ENCODE measurements around the gene CCSER1.
"Not testable (repeated sequence)": the region's sequence is repeated elsewhere in the genome, so short reads cannot be mapped to it uniquely, and the experiment has no call there.

The CCSER1 gene

GRCh38 chr4:90458576-90458975 lies 331.4 kb downstream of the CCSER1 start:
- DNase-seq = no peak

- no peak for DNase-seq
Observed at GRCh38 chr4:90474484-90474883, 347.3 kb downstream of the CCSER1 start.

- DNase-seq = no peak
Observed at GRCh38 chr4:90476019-90476418, 348.8 kb downstream of the CCSER1 start.

- no peak for DNase-seq
Observed at GRCh38 chr4:90476586-90476985, 349.4 kb downstream of the CCSER1 start.

GRCh38 chr4:90484894-90485293 lies 357.7 kb downstream of the CCSER1 start:
- DNase-seq = not testable (repeated sequence)

- no peak for DNase-seq
Observed at GRCh38 chr4:90486346-90486745, 359.2 kb downstream of the CCSER1 start.

- DNase-seq = no peak
Observed at GRCh38 chr4:90495211-90495610, 368.0 kb downstream of the CCSER1 start.

- no peak for DNase-seq
Observed at GRCh38 chr4:90495936-90496335, 368.7 kb downstream of the CCSER1 start.

- DNase-seq = no peak
Observed at GRCh38 chr4:90498175-90498574, 371.0 kb downstream of the CCSER1 start.

- peak; percentile 4 for DNase-seq
Observed at GRCh38 chr4:90503677-90504076, 376.5 kb downstream of the CCSER1 start.

- DNase-seq = no peak
Observed at GRCh38 chr4:90515191-90515590, 388.0 kb downstream of the CCSER1 start.

GRCh38 chr4:90528551-90528950 lies 401.4 kb downstream of the CCSER1 start:
- DNase-seq = no peak

- peak; percentile 82 for DNase-seq
Observed at GRCh38 chr4:90536408-90536807, 409.2 kb downstream of the CCSER1 start.

- DNase-seq = no peak
Observed at GRCh38 chr4:90537491-90537890, 410.3 kb downstream of the CCSER1 start.

- DNase-seq = no peak
Observed at GRCh38 chr4:90540536-90540935, 413.3 kb downstream of the CCSER1 start.

GRCh38 chr4:90542216-90542615 lies 415.0 kb downstream of the CCSER1 start:
- DNase-seq = peak; percentile 79

- peak; percentile 39 for DNase-seq
Observed at GRCh38 chr4:90543419-90544170, 416.4 kb downstream of the CCSER1 start.

GRCh38 chr4:90544532-90545045 lies 417.4 kb downstream of the CCSER1 start:
- no peak for DNase-seq

GRCh38 chr4:90545380-90545779 lies 418.2 kb downstream of the CCSER1 start:
- DNase-seq = no peak

- DNase-seq = no peak
Observed at GRCh38 chr4:90546114-90546513, 418.9 kb downstream of the CCSER1 start.

- no peak for DNase-seq
Observed at GRCh38 chr4:90570615-90571014, 443.4 kb downstream of the CCSER1 start.

GRCh38 chr4:90572996-90573395 lies 445.8 kb downstream of the CCSER1 start:
- DNase-seq = no peak

GRCh38 chr4:90575371-90575770 lies 448.2 kb downstream of the CCSER1 start:
- no peak for DNase-seq

- DNase-seq = no peak
Observed at GRCh38 chr4:90580326-90580725, 453.1 kb downstream of the CCSER1 start.

GRCh38 chr4:90582087-90582486 lies 454.9 kb downstream of the CCSER1 start:
- DNase-seq = no peak

Data from NCI-H1436 (cell line).